ENCODE measurements around the gene SOX13.

GRCh38 chr1:204146309-204146708 is 73.4 kb downstream of the SOX13 start:
- TF ChIP-seq POLR2A (IDR thresholded peaks at IDR 0.05), result no peak
- no peak for TF ChIP-seq CTCF (IDR thresholded peaks at IDR 0.05)

Measured in uterus (tissue), 2 donors.